ENCODE measurements around the gene TBC1D19.
"Not testable (repeated sequence)": the region's sequence is repeated elsewhere in the genome, so short reads cannot be mapped to it uniquely, and the experiment has no call there.

TBC1D19 gene

GRCh38 chr4:26682436-26682835 lies 98.6 kb downstream of the TBC1D19 start:
- DNase-seq (ENCODE audit: low read depth in 1 of 2, low spot score in 1 of 2) = no peak

GRCh38 chr4:26685250-26685649 lies 101.4 kb downstream of the TBC1D19 start:
- no peak for DNase-seq (ENCODE audit: low read depth in 1 of 2, low spot score in 1 of 2)

- no peak for DNase-seq (ENCODE audit: low read depth in 1 of 2, low spot score in 1 of 2)
Measured at GRCh38 chr4:26687728-26688127, 103.8 kb downstream of the TBC1D19 start.

GRCh38 chr4:26690506-26690905 lies 106.6 kb downstream of the TBC1D19 start:
- no peak for DNase-seq (ENCODE audit: low read depth in 1 of 2, low spot score in 1 of 2)

GRCh38 chr4:26692014-26692726 lies 108.3 kb downstream of the TBC1D19 start:
- no peak for DNase-seq (ENCODE audit: low read depth in 1 of 2, low spot score in 1 of 2)

GRCh38 chr4:26694131-26694530 lies 110.2 kb downstream of the TBC1D19 start:
- not testable (repeated sequence) for DNase-seq (ENCODE audit: low read depth in 1 of 2, low spot score in 1 of 2)

GRCh38 chr4:26700110-26700509 lies 116.2 kb downstream of the TBC1D19 start:
- DNase-seq (ENCODE audit: low read depth in 1 of 2, low spot score in 1 of 2) = no peak

GRCh38 chr4:26701095-26701494 lies 117.2 kb downstream of the TBC1D19 start:
- DNase-seq (ENCODE audit: low read depth in 1 of 2, low spot score in 1 of 2) = no peak

- no peak for DNase-seq (ENCODE audit: low read depth in 1 of 2, low spot score in 1 of 2)
Measured at GRCh38 chr4:26701786-26702227, 117.9 kb downstream of the TBC1D19 start.

- DNase-seq (ENCODE audit: low read depth in 1 of 2, low spot score in 1 of 2) = no peak
Measured at GRCh38 chr4:26707342-26707741, 123.5 kb downstream of the TBC1D19 start.

GRCh38 chr4:26709246-26709645 lies 125.4 kb downstream of the TBC1D19 start:
- no peak for DNase-seq (ENCODE audit: low read depth in 1 of 2, low spot score in 1 of 2)

- no peak for DNase-seq (ENCODE audit: low read depth in 1 of 2, low spot score in 1 of 2)
Measured at GRCh38 chr4:26713563-26714151, 129.8 kb downstream of the TBC1D19 start.

GRCh38 chr4:26715636-26716242 lies 131.9 kb downstream of the TBC1D19 start:
- no peak for DNase-seq (ENCODE audit: low read depth in 1 of 2, low spot score in 1 of 2)

- no peak for DNase-seq (ENCODE audit: low read depth in 1 of 2, low spot score in 1 of 2)
Measured at GRCh38 chr4:26717332-26717731, 133.4 kb downstream of the TBC1D19 start.

- DNase-seq (ENCODE audit: low read depth in 1 of 2, low spot score in 1 of 2) = no peak
Measured at GRCh38 chr4:26719954-26720552, 136.2 kb downstream of the TBC1D19 start.

GRCh38 chr4:26721685-26722084 lies 137.8 kb downstream of the TBC1D19 start:
- DNase-seq (ENCODE audit: low read depth in 1 of 2, low spot score in 1 of 2) = no peak

GRCh38 chr4:26723216-26723615 lies 139.3 kb downstream of the TBC1D19 start:
- no peak for DNase-seq (ENCODE audit: low read depth in 1 of 2, low spot score in 1 of 2)

- DNase-seq (ENCODE audit: low read depth in 1 of 2, low spot score in 1 of 2) = no peak
Measured at GRCh38 chr4:26724534-26724933, 140.7 kb downstream of the TBC1D19 start.

- no peak for DNase-seq (ENCODE audit: low read depth in 1 of 2, low spot score in 1 of 2)
Measured at GRCh38 chr4:26726655-26727387, 142.9 kb downstream of the TBC1D19 start.

- DNase-seq (ENCODE audit: low read depth in 1 of 2, low spot score in 1 of 2) = no peak
Measured at GRCh38 chr4:26727844-26728243, 144.0 kb downstream of the TBC1D19 start.

GRCh38 chr4:26729027-26729426 lies 145.1 kb downstream of the TBC1D19 start:
- DNase-seq (ENCODE audit: low read depth in 1 of 2, low spot score in 1 of 2) = no peak

Measured in activated CD4-positive, alpha-beta T cell treated with anti-CD3 and anti-CD28 coated beads, Interleukin-2, amount 50 U/mL, for 24 hours (primary cell).